ENCODE results near the gene SRRM4.

Gene SRRM4

GRCh38 chr12:119181944-119182343 is 200.6 kb downstream of the SRRM4 start:
- TF ChIP-seq CTCF (IDR thresholded peaks at IDR 0.05) (no peak), ZFX (IDR thresholded peaks at IDR 0.05; ENCODE audit: borderline replicate concordance) (no peak)
- H3K27ac ChIP-seq, result no peak overlapping the region

GRCh38 chr12:119182701-119183493 is 201.6 kb downstream of the SRRM4 start:
- no peak for TF ChIP-seq CTCF (IDR thresholded peaks at IDR 0.05)
- no peak for TF ChIP-seq ZFX (IDR thresholded peaks at IDR 0.05; ENCODE audit: borderline replicate concordance)
- H3K27ac ChIP-seq, result no peak overlapping the region

- TF ChIP-seq CTCF (IDR thresholded peaks at IDR 0.05) (no peak), ZFX (IDR thresholded peaks at IDR 0.05; ENCODE audit: borderline replicate concordance) (no peak)
- no peak overlapping the region for H3K27ac ChIP-seq
These were observed 202.8 kb downstream of the SRRM4 start for GRCh38 chr12:119183942-119184695.

- TF ChIP-seq CTCF (IDR thresholded peaks at IDR 0.05) (no peak), ZFX (IDR thresholded peaks at IDR 0.05; ENCODE audit: borderline replicate concordance) (no peak)
- no peak overlapping the region for H3K27ac ChIP-seq
These were observed 213.9 kb downstream of the SRRM4 start for GRCh38 chr12:119195256-119195655.

GRCh38 chr12:119198440-119198839 is 217.1 kb downstream of the SRRM4 start:
- TF ChIP-seq ZFX (IDR thresholded peaks at IDR 0.05; ENCODE audit: borderline replicate concordance) (no peak), CTCF (IDR thresholded peaks at IDR 0.05) (no peak)
- no peak overlapping the region for H3K27ac ChIP-seq

- H3K27ac ChIP-seq, result no peak overlapping the region
- no peak for TF ChIP-seq CTCF (IDR thresholded peaks at IDR 0.05)
- no peak for TF ChIP-seq ZFX (IDR thresholded peaks at IDR 0.05; ENCODE audit: borderline replicate concordance)
These were observed 219.3 kb downstream of the SRRM4 start for GRCh38 chr12:119200601-119201000.
